Stimulated activated CD8-positive, alpha-beta memory T cell treated with anti-CD3 and anti-CD28 coated beads, Interleukin-15, amount 100 ng/mL, for 24 hours (primary cell): ENCODE results near the gene LOXL4.
"Not testable (repeated sequence)": the region's sequence is repeated elsewhere in the genome, so short reads cannot be mapped to it uniquely, and the experiment has no call there.

Source experiments
- DNase-seq: peaks from one replicate; pipeline ENCODE4 v3.0.0-alpha.2; 2020; ENCODE audit warnings: low read depth

Gene LOXL4

DNA sequence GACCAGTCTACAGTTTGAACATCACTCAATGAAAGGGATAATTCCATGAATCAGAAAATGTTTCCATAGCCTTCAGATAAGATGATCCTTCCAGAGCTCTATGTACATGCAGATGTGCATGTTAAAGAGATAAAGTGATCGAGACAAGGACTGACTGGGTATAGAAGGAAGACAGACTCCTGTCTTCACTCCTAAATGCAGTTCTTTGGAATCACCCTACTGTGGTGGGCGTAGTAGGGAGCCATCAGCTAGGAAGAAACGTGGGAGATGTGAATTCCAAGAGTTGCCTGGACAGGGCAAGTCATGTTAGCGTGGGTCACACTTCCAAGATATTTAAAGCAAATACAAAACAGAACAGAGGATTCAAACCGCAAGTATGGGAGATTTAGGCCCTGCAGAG lies 23.9 kb downstream of the LOXL4 start:
- DNase-seq: no peak

DNA sequence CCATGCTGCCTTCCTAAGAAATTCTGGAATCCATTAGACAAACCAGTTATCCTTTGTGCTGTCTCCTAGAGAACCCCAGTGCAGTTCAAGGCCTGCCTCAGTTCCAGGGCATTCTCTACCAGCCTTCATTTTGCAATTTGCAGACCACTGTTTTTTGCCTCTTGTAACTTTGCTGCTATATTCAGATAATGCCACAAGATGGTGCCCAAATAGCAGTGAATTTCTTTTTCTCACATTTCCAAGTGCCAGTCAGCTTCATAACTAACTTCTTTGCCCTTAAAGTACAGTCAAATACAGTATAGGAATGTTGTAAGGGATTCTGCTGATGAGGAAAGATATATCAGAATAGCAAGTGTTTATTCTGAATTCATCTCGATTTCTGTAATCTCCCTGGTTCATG lies 25.2 kb downstream of the LOXL4 start:
- no peak for DNase-seq

DNA sequence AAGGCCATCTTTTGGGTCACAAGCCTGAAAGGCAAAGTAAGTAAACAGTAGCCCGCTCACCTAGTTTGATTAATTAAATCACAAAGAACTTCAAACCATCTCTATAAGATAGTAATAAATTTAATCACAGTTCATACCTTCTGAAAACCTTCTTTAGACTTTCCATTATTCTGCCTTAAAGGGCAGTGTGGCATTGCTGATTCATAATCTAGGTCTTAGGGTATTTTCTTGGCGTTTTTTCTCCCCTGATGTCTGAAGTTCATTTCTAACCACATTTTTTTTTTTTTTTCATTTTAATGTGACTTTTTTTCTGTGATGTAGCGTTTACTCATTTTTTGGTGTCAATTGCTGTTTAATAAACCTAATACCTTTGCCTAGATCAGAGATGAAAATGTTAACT lies 27.5 kb downstream of the LOXL4 start:
- no peak for DNase-seq

GRCh38 chr10:98238391-98238790 lies 29.6 kb downstream of the LOXL4 start:
- DNase-seq: no peak

DNA sequence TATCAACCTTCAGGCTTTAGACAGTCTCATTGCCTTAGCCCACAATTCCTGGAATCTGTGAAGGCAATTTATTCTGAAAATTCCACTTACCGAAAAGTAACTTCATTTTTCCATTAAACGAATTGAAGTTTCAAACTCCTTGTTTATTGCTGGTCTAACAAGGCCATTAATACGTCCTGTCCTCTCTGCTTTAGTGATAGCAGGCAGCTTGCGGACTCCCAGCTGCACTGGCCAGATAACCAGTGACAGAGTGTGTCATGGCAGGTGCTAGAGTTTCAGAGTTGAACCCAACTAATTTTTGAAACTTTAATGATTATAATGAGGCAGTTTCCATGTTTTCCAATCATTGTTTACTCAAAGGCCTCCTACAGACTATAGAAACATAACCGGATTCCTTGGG lies 31.1 kb downstream of the LOXL4 start:
- no peak for DNase-seq

DNA sequence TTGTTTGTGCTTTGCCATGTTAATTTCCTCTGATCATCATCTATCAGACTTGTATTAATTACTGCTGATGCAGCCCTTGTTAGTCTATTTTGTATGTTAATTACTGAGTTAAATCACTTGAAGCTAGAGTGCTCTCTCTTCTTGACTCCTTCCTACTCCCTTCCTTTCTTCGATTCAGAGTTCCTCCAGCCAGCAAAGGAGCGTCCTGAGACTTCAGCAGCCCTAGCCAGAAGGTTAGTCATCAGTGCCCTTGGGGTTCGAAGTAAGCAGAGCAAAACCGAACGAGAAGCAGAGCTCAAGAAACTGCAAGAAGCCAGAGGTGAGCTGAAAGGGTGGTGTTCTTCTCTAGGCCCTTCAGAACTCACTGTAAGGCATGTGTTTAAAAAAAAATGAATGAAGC lies 32.1 kb downstream of the LOXL4 start:
- no peak for DNase-seq

DNA sequence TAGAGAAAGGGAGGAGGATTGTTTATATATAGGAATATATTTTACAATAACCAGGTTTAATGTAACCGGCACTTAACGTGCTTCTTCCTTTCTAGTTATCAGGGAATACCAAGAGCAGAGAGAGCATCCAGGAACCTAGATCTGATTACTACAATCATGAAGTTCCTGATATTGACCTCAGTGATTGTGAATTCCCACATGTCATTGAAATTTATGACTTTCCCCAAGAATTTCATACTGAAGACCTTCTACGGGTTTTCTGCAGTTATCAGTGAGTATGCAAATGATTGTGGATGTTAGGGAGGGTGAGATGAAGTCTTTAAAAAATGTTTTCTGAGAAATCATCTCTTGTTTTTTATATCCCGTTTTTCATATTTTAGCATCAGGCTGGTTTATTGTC lies 36.6 kb downstream of the LOXL4 start:
- no peak for DNase-seq

GRCh38 chr10:98228266-98228665 lies 39.7 kb downstream of the LOXL4 start:
- not testable (repeated sequence) for DNase-seq

GRCh38 chr10:98227713-98228112 lies 40.3 kb downstream of the LOXL4 start:
- not testable (repeated sequence) for DNase-seq

DNA sequence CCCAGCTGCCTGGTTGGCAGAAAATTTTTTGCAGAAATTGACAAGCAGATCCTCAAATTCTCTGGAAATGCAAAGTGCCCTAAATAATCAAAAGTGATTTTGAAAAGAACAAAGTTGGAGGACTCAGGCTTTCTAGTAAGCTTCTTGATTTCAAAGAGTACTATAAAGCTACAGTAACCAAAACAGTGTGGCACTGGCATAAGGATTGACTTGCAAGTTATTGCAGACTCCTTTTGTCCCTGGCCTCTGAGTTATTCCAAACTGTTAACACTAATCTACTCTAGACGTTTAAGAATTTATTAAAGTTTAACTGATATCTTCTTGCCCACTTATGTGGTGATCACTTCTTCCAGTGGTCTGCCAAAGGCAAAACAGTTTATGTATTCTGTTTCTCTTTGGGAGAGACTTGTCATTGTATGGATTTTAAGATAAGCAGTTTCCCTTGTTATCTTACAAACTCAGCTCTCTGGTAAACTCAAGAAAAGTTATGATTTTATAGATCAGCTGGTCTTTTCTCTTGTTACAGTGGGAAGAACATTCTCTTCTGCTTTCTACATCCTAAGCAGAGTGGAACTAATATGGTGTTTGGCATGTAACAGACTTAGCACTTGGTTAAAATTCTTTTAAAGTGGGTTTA lies 41.4 kb downstream of the LOXL4 start:
- no peak for DNase-seq

DNA sequence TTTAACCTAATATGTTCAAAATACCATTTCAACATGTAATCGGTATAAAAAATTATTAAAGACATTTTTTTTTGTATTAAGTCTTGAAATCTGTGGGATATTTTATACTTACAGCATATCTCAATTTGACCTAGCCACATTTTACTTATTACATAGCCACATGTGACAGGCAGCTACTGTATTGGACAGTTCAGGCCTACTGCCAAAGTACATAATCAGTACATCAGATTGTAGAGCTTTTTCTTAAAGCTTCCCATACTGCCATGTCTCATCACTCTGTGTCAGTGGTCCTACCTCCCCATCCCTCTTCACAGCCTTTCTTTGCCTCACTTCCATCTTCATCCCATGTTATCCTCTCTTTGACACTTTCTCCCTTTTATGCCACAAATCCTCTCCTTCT lies 43.0 kb downstream of the LOXL4 start:
- DNase-seq: no peak

GRCh38 chr10:98224509-98224908 lies 43.5 kb downstream of the LOXL4 start:
- no peak for DNase-seq

DNA sequence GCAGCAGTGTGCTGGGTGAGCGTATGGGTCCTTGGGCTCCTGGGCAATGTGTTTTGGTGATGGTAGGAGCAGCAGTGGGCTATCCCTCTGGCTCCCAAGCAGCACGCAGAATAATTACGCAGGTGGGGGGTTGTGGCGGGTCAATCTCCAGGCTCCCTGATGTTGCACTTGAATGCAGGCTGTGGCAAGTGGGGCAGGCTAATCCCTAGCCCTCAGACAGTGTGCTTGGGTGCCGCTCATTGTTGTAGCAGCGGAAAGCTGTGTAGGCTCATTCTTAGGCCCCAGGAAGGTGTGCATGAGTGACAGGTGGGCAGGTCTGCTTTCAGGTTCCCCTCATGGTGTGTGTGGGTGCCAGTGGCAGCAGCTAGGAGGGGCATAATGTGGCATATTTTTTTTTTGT lies 44.1 kb downstream of the LOXL4 start:
- no peak for DNase-seq

GRCh38 chr10:98217801-98218200 lies 50.2 kb downstream of the LOXL4 start:
- DNase-seq: no peak

- DNase-seq: no peak
These were observed 52.6 kb downstream of the LOXL4 start for GRCh38 chr10:98215373-98215772.

- DNase-seq: no peak
These were observed 54.3 kb downstream of the LOXL4 start for GRCh38 chr10:98213740-98214139.

DNA sequence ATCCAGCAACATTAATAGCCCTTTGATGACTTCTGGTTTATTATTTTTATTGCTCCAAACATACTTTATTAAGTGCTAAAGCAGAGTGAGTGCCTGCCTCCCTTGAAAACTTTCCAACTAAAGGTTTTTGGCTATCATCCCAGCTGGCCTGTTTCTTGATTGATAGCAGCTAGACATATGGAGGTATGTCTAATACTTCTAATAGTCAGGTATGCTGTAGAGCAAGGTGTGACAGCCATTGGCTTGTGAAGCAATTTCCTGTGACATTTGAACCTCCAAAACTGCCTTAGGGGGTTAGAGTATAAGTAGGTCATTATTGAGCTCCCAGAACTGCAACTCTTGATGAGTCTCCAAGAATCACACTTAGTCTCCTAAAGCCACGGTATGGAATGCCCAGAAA lies 55.8 kb downstream of the LOXL4 start:
- DNase-seq: no peak

- DNase-seq: no peak
These were observed 58.6 kb downstream of the LOXL4 start for GRCh38 chr10:98209441-98209840.

GRCh38 chr10:98208925-98209324 lies 59.1 kb downstream of the LOXL4 start:
- no peak for DNase-seq

- no peak for DNase-seq
These were observed 62.6 kb downstream of the LOXL4 start for GRCh38 chr10:98205351-98205750.

GRCh38 chr10:98202378-98202777 lies 65.6 kb downstream of the LOXL4 start:
- DNase-seq: no peak

- DNase-seq: no peak
These were observed 66.2 kb downstream of the LOXL4 start for GRCh38 chr10:98201760-98202159.
